ENCODE data around the gene TGFBR3. TPM values are rescaled to one million over a fixed set of nuclear protein-coding genes. Genes with fewer than 3 reads are reported as not detected.

The TGFBR3 gene
- total and polyA plus RNA-seq, 2 of the 13 experiments (the other 11 are each of a cell fraction or from before 2014, with no cell fraction given), result 76.5 to 195 TPM

GRCh38 chr1:91827459-91828321 is 58.3 kb downstream of the TGFBR3 start (continued):
- TF ChIP-seq ZNF17 (CRISPR knock-in tag; IDR thresholded peaks at IDR 0.05) (no peak), ZNF333 (CRISPR knock-in tag; IDR thresholded peaks at IDR 0.05; ENCODE audit: borderline replicate concordance) (no peak), NKX3-1 (CRISPR knock-in tag; IDR thresholded peaks at IDR 0.05) (no peak), ZNF678 (CRISPR knock-in tag; IDR thresholded peaks at IDR 0.05) (no peak), ZNF704 (CRISPR knock-in tag; IDR thresholded peaks at IDR 0.05; ENCODE audit: borderline replicate concordance) (no peak), ADNP (CRISPR knock-in tag; IDR thresholded peaks at IDR 0.05) (no peak), TFDP1 (CRISPR knock-in tag; IDR thresholded peaks at IDR 0.05; ENCODE audit: borderline replicate concordance) (no peak), IKZF1 (IDR thresholded peaks at IDR 0.05) (no peak), ZNF891 (CRISPR knock-in tag; IDR thresholded peaks at IDR 0.05) (no peak), ZBTB8A (CRISPR knock-in tag; IDR thresholded peaks at IDR 0.05; ENCODE audit: borderline replicate concordance, low read depth) (no peak), ZNF691 (CRISPR knock-in tag; IDR thresholded peaks at IDR 0.05; ENCODE audit: borderline replicate concordance, low read depth) (no peak), IRF1 (CRISPR knock-in tag; IDR thresholded peaks at IDR 0.05; ENCODE audit: low read depth) (no peak), ZNF230 (CRISPR knock-in tag; IDR thresholded peaks at IDR 0.05) (no peak), IRF2 (CRISPR knock-in tag; IDR thresholded peaks at IDR 0.05) (no peak), ZNF670 (CRISPR knock-in tag; IDR thresholded peaks at IDR 0.05; ENCODE audit: borderline replicate concordance) (no peak), MED8 (CRISPR knock-in tag; IDR thresholded peaks at IDR 0.05; ENCODE audit: insufficient replicate concordance) (no peak), MXD4 (CRISPR knock-in tag; IDR thresholded peaks at IDR 0.05) (no peak)
- TF ChIP-seq, protein P1, sequence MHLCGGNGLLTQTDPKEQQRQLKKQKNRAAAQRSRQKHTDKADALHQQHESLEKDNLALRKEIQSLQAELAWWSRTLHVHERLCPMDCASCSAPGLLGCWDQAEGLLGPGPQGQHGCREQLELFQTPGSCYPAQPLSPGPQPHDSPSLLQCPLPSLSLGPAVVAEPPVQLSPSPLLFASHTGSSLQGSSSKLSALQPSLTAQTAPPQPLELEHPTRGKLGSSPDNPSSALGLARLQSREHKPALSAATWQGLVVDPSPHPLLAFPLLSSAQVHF (CRISPR knock-in tag; IDR thresholded peaks at IDR 0.05), result no peak
- TF ChIP-seq, protein P2, sequence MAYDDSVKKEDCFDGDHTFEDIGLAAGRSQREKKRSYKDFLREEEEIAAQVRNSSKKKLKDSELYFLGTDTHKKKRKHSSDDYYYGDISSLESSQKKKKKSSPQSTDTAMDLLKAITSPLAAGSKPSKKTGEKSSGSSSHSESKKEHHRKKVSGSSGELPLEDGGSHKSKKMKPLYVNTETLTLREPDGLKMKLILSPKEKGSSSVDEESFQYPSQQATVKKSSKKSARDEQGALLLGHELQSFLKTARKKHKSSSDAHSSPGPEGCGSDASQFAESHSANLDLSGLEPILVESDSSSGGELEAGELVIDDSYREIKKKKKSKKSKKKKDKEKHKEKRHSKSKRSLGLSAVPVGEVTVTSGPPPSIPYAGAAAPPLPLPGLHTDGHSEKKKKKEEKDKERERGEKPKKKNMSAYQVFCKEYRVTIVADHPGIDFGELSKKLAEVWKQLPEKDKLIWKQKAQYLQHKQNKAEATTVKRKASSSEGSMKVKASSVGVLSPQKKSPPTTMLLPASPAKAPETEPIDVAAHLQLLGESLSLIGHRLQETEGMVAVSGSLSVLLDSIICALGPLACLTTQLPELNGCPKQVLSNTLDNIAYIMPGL (CRISPR knock-in tag; IDR thresholded peaks at IDR 0.05; ENCODE audit: borderline replicate concordance in 1 of 2, low read depth in 1 of 2), result 0 out of 4 replicates have a peak, but pooled peaks of 1 of the 2 experiments have one; percentile 33
